Smooth muscle cell (in vitro differentiated cells): ENCODE measurements around the gene HBA1. TPM values are rescaled to one million over a fixed set of nuclear protein-coding genes. Genes with fewer than 3 reads are reported as not detected.

Experiments used
- DNase-seq: peaks from one replicate; lab custom pipeline; 2025; ENCODE audit not compliant: unreplicated experiment; lab: John Stamatoyannopoulos, UW
- H2AFZ ChIP-seq: fragments of 200-600 bp; sonication (generic); 2 replicates; pipeline ENCODE4 v1.6.0; 2016; ENCODE audit warnings: antibody characterized with exemption, low read depth, mild to moderate bottlenecking
- H3F3A ChIP-seq: fragments of 200-600 bp; sonication (generic); 2 replicates; pipeline ENCODE4 v1.6.0; 2017; ENCODE audit warnings: antibody characterized with exemption, low read depth
- H3K27ac ChIP-seq: fragments of 200-600 bp; sonication (generic); 2 replicates; pipeline ENCODE4 v1.5.1; 2016; ENCODE audit warnings: low read depth, mild to moderate bottlenecking
- H3K27me3 ChIP-seq: fragments of 200-600 bp; sonication (generic); 2 replicates; pipeline ENCODE4 v1.6.1; 2016; ENCODE audit warnings: low read depth, mild to moderate bottlenecking
- H3K36me3 ChIP-seq: fragments of 200-600 bp; sonication (generic); 2 replicates; pipeline ENCODE4 v1.5.1; 2016; ENCODE audit warnings: low read depth
- H3K4me1 ChIP-seq: fragments of 200-600 bp; sonication (generic); 2 replicates; pipeline ENCODE4 v1.5.1; 2016; ENCODE audit warnings: low read depth
- H3K4me2 ChIP-seq: fragments of 200-600 bp; sonication (generic); 2 replicates; pipeline ENCODE4 v1.6.0; 2016; ENCODE audit warnings: mild to moderate bottlenecking
- H3K4me3 ChIP-seq: fragments of 200-600 bp; sonication (generic); 2 replicates; pipeline ENCODE4 v1.5.1; 2016; ENCODE audit warnings: mild to moderate bottlenecking
- H3K79me2 ChIP-seq: fragments of 200-600 bp; sonication (generic); 2 replicates; pipeline ENCODE4 v1.6.0; 2016; ENCODE audit warnings: low read depth, mild to moderate bottlenecking
- H3K9ac ChIP-seq: fragments of 200-600 bp; sonication (generic); 2 replicates; pipeline ENCODE4 v1.6.0; 2016; ENCODE audit warnings: low read depth
- H3K9me3 ChIP-seq: fragments of 200-600 bp; sonication (generic); replicated peaks from 2 replicates; pipeline ENCODE4 v1.5.1; 2016; ENCODE audit warnings: low read depth
- H4K20me1 ChIP-seq: fragments of 200-600 bp; sonication (generic); 2 replicates; pipeline ENCODE4 v1.6.0; 2016; ENCODE audit warnings: low read depth
- CTCF ChIP-seq: fragments of 200-600 bp; sonication (generic); IDR thresholded peaks from 2 replicates; pipeline ENCODE4 v1.5.1; 2017; ENCODE audit warnings: borderline replicate concordance, mild to moderate bottlenecking, antibody characterized with exemption; ENCODE audit not compliant: insufficient read depth, poor library complexity, severe bottlenecking
- WGBS: methylation state at CpG from one replicate; pipeline ENCODE4 v1.1.7; 2016; ENCODE audit warnings: low lambda C conversion rate; 5-methylcytosine and 5-hydroxymethylcytosine counted together
- polyA plus RNA-seq: library from polyadenylated mRNA; unstranded; fragments of >200 nt; fragmentation: Nextera tagmentation; extraction: Ambion mirVana; gene quantifications from 2 replicates; pipeline ENCODE4 v1.2.1, GENCODE V29; 2016
- total RNA-seq: library from RNA; depleted of rRNA; stranded (reverse); fragments of >200 nt; gene quantifications from 2 replicates; pipeline ENCODE4 v1.2.3, GENCODE V29; 2014

HBA1 gene
- total and polyA plus RNA-seq, 2 experiments from 2014 or later: not detected

DNA sequence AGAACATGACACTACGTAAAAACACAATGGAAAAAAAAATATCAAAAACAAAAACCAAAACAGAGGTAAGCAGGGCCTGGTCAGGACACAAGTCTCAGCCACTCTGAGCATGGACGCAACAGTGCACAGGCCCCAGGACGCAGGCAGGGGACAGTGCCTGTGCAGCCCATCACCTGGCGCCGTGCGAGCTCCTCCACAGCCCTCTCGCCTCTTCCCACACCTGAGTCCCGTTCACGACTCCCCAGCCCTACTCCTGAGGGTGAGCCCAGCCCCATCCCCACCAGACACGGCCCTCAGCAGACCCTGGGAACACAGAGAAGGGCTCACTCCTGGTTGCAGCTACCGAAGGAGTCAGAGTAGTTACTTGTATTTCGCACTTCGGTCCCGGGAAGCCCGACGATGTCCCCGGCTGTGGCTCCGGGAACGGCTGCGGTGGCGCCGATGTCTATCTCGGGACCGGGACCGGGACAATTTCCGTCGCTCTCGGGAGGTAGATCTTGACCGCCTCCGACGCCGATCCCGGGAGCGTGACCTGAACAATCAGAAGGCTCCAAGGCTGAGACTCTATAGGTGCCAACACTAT lies 13.2 kb downstream of the HBA1 start:
- no peak for DNase-seq
- Histone ChIP-seq H3K9me3 (no peaks in the 10 kb centered on the region), H3K4me2 (no peak overlapping the region), H3K4me1 (no peaks in the 10 kb centered on the region), H3F3A (no peaks in the 10 kb centered on the region), H3K36me3 (peaks cover 11% of the 10 kb centered on the region), H3K27ac (no peak overlapping the region), H3K9ac (no peak overlapping the region), H3K27me3 (no peaks in the 10 kb centered on the region), H3K4me3 (no peak overlapping the region), H2AFZ (no peak overlapping the region), H4K20me1 (peaks cover 77% of the 10 kb centered on the region), H3K79me2 (no peaks in the 10 kb centered on the region)
- TF ChIP-seq CTCF: no peak
- 98% methylated on average over 33 of the region's 34 CpGs for WGBS

- no peak overlapping the region for H3K27ac ChIP-seq
- peaks cover 90% of the 10 kb centered on the region for H4K20me1 ChIP-seq
- H3K4me2 ChIP-seq: no peak overlapping the region
- H3K27me3 ChIP-seq: no peaks in the 10 kb centered on the region
- no peak overlapping the region for H2AFZ ChIP-seq
- H3K36me3 ChIP-seq: peaks cover 11% of the 10 kb centered on the region
- H3F3A ChIP-seq: no peaks in the 10 kb centered on the region
- H3K4me1 ChIP-seq: no peaks in the 10 kb centered on the region
- H3K79me2 ChIP-seq: no peaks in the 10 kb centered on the region
- no peak for DNase-seq
- H3K9ac ChIP-seq: no peak overlapping the region
- no peak overlapping the region for H3K4me3 ChIP-seq
- H3K9me3 ChIP-seq: no peaks in the 10 kb centered on the region
- WGBS: 93% methylated on average over 4 of the region's 4 CpGs
- no peak for TF ChIP-seq CTCF
Measured at GRCh38 chr16:191831-192230, 15.4 kb downstream of the HBA1 start.

GRCh38 chr16:192686-193085 lies 16.2 kb downstream of the HBA1 start:
- no peaks in the 10 kb centered on the region for H3K27me3 ChIP-seq
- WGBS: 97% methylated on average over 11 of the region's 11 CpGs
- H3K9ac ChIP-seq: no peak overlapping the region
- no peak overlapping the region for H3K27ac ChIP-seq
- no peaks in the 10 kb centered on the region for H3K9me3 ChIP-seq
- H3F3A ChIP-seq: no peaks in the 10 kb centered on the region
- H3K4me1 ChIP-seq: no peaks in the 10 kb centered on the region
- no peaks in the 10 kb centered on the region for H3K79me2 ChIP-seq
- DNase-seq: no peak
- H3K36me3 ChIP-seq: peaks cover 15% of the 10 kb centered on the region
- H3K4me2 ChIP-seq: no peak overlapping the region
- H2AFZ ChIP-seq: no peak overlapping the region
- no peak for TF ChIP-seq CTCF
- peaks cover 91% of the 10 kb centered on the region for H4K20me1 ChIP-seq
- no peak overlapping the region for H3K4me3 ChIP-seq

GRCh38 chr16:193441-193840 lies 17.0 kb downstream of the HBA1 start:
- Histone ChIP-seq H3K36me3 (peaks cover 22% of the 10 kb centered on the region), H3K4me3 (no peak overlapping the region), H3K27me3 (no peaks in the 10 kb centered on the region), H3K4me2 (no peak overlapping the region), H3K27ac (no peak overlapping the region), H2AFZ (no peak overlapping the region), H3F3A (no peaks in the 10 kb centered on the region), H3K4me1 (no peaks in the 10 kb centered on the region), H3K79me2 (peaks cover 3% of the 10 kb centered on the region), H3K9me3 (no peaks in the 10 kb centered on the region), H4K20me1 (peaks cover 94% of the 10 kb centered on the region), H3K9ac (no peak overlapping the region)
- TF ChIP-seq CTCF: no peak
- DNase-seq: no peak
- 98% methylated on average over 15 of the region's 15 CpGs for WGBS
